GM12878 (cell line): ENCODE data around the gene PSORS1C2. TPM values are rescaled to one million over a fixed set of nuclear protein-coding genes. Genes with fewer than 3 reads are reported as not detected.

Source experiments
- CREM ChIP-seq: IDR thresholded peaks from 2 replicates; pipeline ENCODE4 v1.6.1; 2014; ENCODE audit warnings: antibody characterized with exemption, low read depth
- ESRRA ChIP-seq: IDR thresholded peaks from 2 replicates; pipeline ENCODE4 v1.6.1; 2012; ENCODE audit warnings: mild to moderate bottlenecking, low read length, improper control_type of control experiment
- GABPA ChIP-seq: IDR thresholded peaks from 2 replicates; pipeline ENCODE4 v1.6.1; 2014; ENCODE audit warnings: antibody characterized with exemption, low read depth, mild to moderate bottlenecking, inconsistent platforms
- HDAC6 ChIP-seq: fragments of 200-600 bp; sonication (generic); IDR thresholded peaks from one replicate; pipeline ENCODE4 v1.8.0; 2017; ENCODE audit warnings: antibody characterized with exemption; ENCODE audit not compliant: unreplicated experiment
- IRF4 ChIP-seq: IDR thresholded peaks from 2 replicates; pipeline ENCODE4 v1.6.1; 2011; ENCODE audit warnings: low read depth, low read length
- KAT2A ChIP-seq: conservative IDR thresholded peaks from 2 replicates; pipeline ENCODE4 v1.6.1; 2011; ENCODE audit warnings: low read depth, low read length; ENCODE audit not compliant: control insufficient read depth
- MYB ChIP-seq: fragments of 150-350 bp; IDR thresholded peaks from 2 replicates; pipeline ENCODE4 v1.6.1; 2014; ENCODE audit warnings: mild to moderate bottlenecking, low read depth, low read length, borderline replicate concordance
- NFXL1 ChIP-seq: fragments of 450-650 bp; IDR thresholded peaks from 2 replicates; pipeline ENCODE4 v1.6.1; 2017; ENCODE audit warnings: antibody characterized with exemption, mild to moderate bottlenecking, borderline replicate concordance
- NFYA ChIP-seq: IDR thresholded peaks from 2 replicates; pipeline ENCODE4 v1.6.1; 2011; ENCODE audit warnings: low read depth, mild to moderate bottlenecking, low read length, improper control_type of control experiment, borderline replicate concordance
- NR2F1 ChIP-seq: fragments of 450-650 bp; conservative IDR thresholded peaks from 2 replicates; pipeline ENCODE4 v1.6.1; 2017; ENCODE audit warnings: mild to moderate bottlenecking
- PBX3 ChIP-seq: IDR thresholded peaks from 2 replicates; pipeline ENCODE4 v1.6.1; 2011; ENCODE audit warnings: mild to moderate bottlenecking, low read depth, low read length, moderate library complexity; ENCODE audit not compliant: insufficient replicate concordance
- PML ChIP-seq: IDR thresholded peaks from 2 replicates; pipeline ENCODE4 v1.6.1; 2012; ENCODE audit warnings: low read length, inconsistent platforms
- RAD21 ChIP-seq: IDR thresholded peaks from 2 replicates; pipeline ENCODE4 v1.6.1; 2011; ENCODE audit warnings: mild to moderate bottlenecking, low read depth, low read length, moderate library complexity; ENCODE audit not compliant: insufficient read depth
- RELA ChIP-seq: fragments of 450-650 bp; IDR thresholded peaks from 2 replicates; pipeline ENCODE4 v1.8.0; 2014; ENCODE audit warnings: borderline replicate concordance; ENCODE audit not compliant: partially characterized antibody
- RELB ChIP-seq: fragments of 450-650 bp; IDR thresholded peaks from 2 replicates; pipeline ENCODE4 v1.6.1; 2017; ENCODE audit warnings: low read depth, mild to moderate bottlenecking, moderate library complexity
- SRF ChIP-seq, 2 experiments: IDR thresholded peaks; 2 replicates each; pipeline ENCODE4 v1.6.1; 2011; ENCODE audit warnings: low read depth in 2 of 2, low read length in 2 of 2, mild to moderate bottlenecking in 1 of 2, moderate library complexity in 1 of 2
- SUZ12 ChIP-seq: fragments of 200-600 bp; sonication (generic); IDR thresholded peaks from one replicate; pipeline ENCODE4 v1.6.1; 2018; ENCODE audit warnings: antibody characterized with exemption, mild to moderate bottlenecking; ENCODE audit not compliant: unreplicated experiment
- TBL1XR1 ChIP-seq: IDR thresholded peaks from 2 replicates; pipeline ENCODE4 v1.6.1; 2012; ENCODE audit warnings: low read depth, low read length, improper control_type of control experiment
- TCF7 ChIP-seq: IDR thresholded peaks from 2 replicates; pipeline ENCODE4 v1.6.1; 2014; ENCODE audit warnings: antibody characterized with exemption, borderline replicate concordance
- WRNIP1 ChIP-seq: IDR thresholded peaks from 2 replicates; pipeline ENCODE4 v1.6.1; 2011; ENCODE audit warnings: low read depth, low read length, improper control_type of control experiment, borderline replicate concordance
- ZNF622 ChIP-seq: fragments of 450-650 bp; IDR thresholded peaks from 2 replicates; pipeline ENCODE4 v1.6.1; 2017; ENCODE audit warnings: mild to moderate bottlenecking, inconsistent platforms
- polyA plus RNA-seq, 11 experiments: library from polyadenylated mRNA; depleted of rRNA in 4 of 11; unstranded in 6 of 11; stranded (reverse) in 5 of 11; fragments of >200 nt; fragmentation: Nextera tagmentation in 4 of 11; fragmentation: Illumina TruSeq in 1 of 11; extraction: Ambion mirVana in 4 of 11; extraction: Trizol in 1 of 11; gene quantifications; 1 replicate in 1 of 11; 2 replicates in 10 of 11; pipeline versions ENCODE4 v1.2.1 to v1.2.3, GENCODE V29; 2011 to 2016; ENCODE audit warnings: inconsistent platforms in 2 of 11, missing spikeins in 2 of 11, low read depth in 1 of 11
- total RNA-seq, 4 experiments: library from RNA; depleted of rRNA in 3 of 4; stranded (reverse); fragments of >200 nt in 3 of 4; fragmentation: Illumina TruSeq in 1 of 4; extraction: Trizol in 1 of 4; gene quantifications; 2 replicates each; pipeline versions ENCODE4 v1.2.1 to v1.2.3, GENCODE V29; 2013 to 2021
- TF ChIP-seq, protein P1 (sequence below), 3 experiments: IDR thresholded peaks in 2 of 3; conservative IDR thresholded peaks in 1 of 3; 2 replicates each; pipeline ENCODE4 v1.5.1; 2011; ENCODE audit warnings: low read depth in 3 of 3, low read length in 3 of 3, mild to moderate bottlenecking in 3 of 3, control low read depth in 2 of 3, moderate library complexity in 2 of 3, inconsistent platforms in 1 of 3, mixed read lengths in 1 of 3; ENCODE audit not compliant: control insufficient read depth in 2 of 3, insufficient read depth in 1 of 3; ENCODE audit errors: extremely low read depth in 1 of 3
- TF ChIP-seq, protein P2 (sequence below): IDR thresholded peaks from 2 replicates; pipeline ENCODE4 v1.6.1; 2012; ENCODE audit warnings: low read depth, low read length, improper control_type of control experiment
- TF ChIP-seq, protein P3 (sequence below): fragments of 450-650 bp; IDR thresholded peaks from 2 replicates; pipeline ENCODE4 v1.6.1; 2016; ENCODE audit warnings: mild to moderate bottlenecking

The PSORS1C2 gene
- total and polyA plus RNA-seq, 10 of the 15 experiments (the other 5 are each of a cell fraction or from before 2014, with no cell fraction given), result not detected

DNA sequence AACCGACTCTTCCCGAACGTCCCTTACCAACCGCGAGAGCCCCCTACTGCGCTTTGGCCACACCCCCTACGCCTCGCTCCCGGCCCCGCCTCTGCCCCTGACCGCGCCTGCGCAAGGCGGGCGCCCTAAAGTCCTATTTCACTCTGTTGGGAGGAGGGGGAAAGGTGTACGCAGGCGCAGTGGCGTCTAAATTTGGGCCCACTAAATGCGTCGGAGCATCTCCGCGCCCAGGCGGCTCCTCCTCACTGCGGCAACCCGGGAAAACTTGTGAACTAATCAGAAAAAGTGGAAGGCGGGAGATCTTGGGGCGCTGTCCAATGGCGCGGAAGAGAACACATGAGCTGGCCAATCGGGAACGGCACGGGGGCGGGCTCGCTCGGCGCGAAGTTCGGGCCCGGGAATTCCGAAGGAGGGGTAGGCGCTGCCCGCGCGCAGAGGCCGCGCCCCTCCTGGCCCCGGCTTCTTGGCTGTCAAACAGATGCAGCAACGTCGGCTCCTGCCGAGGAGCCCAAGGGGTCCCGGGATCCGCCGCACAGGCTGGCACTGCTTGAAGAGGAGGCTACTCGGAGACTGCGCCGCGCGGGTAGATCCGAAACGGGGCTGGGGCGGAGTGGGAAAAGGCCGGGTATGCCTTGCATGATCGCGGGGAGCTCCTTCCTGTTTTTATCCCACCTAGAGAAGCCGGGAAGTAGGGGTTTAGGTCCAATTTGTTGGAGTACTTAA is 19.4 kb upstream of the PSORS1C2 start, which contains the start of gene TCF19 (continued):
- TF ChIP-seq, protein P1, sequence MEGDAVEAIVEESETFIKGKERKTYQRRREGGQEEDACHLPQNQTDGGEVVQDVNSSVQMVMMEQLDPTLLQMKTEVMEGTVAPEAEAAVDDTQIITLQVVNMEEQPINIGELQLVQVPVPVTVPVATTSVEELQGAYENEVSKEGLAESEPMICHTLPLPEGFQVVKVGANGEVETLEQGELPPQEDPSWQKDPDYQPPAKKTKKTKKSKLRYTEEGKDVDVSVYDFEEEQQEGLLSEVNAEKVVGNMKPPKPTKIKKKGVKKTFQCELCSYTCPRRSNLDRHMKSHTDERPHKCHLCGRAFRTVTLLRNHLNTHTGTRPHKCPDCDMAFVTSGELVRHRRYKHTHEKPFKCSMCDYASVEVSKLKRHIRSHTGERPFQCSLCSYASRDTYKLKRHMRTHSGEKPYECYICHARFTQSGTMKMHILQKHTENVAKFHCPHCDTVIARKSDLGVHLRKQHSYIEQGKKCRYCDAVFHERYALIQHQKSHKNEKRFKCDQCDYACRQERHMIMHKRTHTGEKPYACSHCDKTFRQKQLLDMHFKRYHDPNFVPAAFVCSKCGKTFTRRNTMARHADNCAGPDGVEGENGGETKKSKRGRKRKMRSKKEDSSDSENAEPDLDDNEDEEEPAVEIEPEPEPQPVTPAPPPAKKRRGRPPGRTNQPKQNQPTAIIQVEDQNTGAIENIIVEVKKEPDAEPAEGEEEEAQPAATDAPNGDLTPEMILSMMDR (IDR thresholded peaks at IDR 0.05 in 2 of 3, conservative IDR thresholded peaks at IDR 0.05 in 1 of 3; ENCODE audit: control insufficient read depth in 2 of 3, extremely low read depth in 1 of 3, insufficient read depth in 1 of 3, low read depth in 3 of 3, low read length in 3 of 3), result no peak
- no peak for TF ChIP-seq GABPA
- TF ChIP-seq TCF7, result no peak
- TF ChIP-seq RELB, result peak; percentile 70
- TF ChIP-seq MYB, result no peak
- no peak for TF ChIP-seq RAD21
- no peak for TF ChIP-seq PBX3
- TF ChIP-seq ESRRA, result no peak
- TF ChIP-seq, protein P2, sequence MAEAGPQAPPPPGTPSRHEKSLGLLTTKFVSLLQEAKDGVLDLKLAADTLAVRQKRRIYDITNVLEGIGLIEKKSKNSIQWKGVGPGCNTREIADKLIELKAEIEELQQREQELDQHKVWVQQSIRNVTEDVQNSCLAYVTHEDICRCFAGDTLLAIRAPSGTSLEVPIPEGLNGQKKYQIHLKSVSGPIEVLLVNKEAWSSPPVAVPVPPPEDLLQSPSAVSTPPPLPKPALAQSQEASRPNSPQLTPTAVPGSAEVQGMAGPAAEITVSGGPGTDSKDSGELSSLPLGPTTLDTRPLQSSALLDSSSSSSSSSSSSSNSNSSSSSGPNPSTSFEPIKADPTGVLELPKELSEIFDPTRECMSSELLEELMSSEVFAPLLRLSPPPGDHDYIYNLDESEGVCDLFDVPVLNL, result peak; percentile 94
- TF ChIP-seq SRF (IDR thresholded peaks at IDR 0.05; ENCODE audit: low read depth in 2 of 2, low read length in 2 of 2), result 0 out of 4 replicates have a peak, but pooled peaks have one; percentile 3 to 46
- TF ChIP-seq NR2F1, result no peak
- no peak for TF ChIP-seq NFXL1
- TF ChIP-seq HDAC6, result no peak
- peak; percentile 59; the same call in 1 of the 2 replicates for TF ChIP-seq PML
- TF ChIP-seq RELA, result peak; percentile 67
- no peak for TF ChIP-seq SUZ12
- TF ChIP-seq WRNIP1, result no peak
- TF ChIP-seq CREM, result 0 out of 2 replicates have a peak, but pooled peaks have one; percentile 22
- TF ChIP-seq ZNF622, result no peak
- TF ChIP-seq NFYA, result peak; percentile 85
- no peak for TF ChIP-seq TBL1XR1
- TF ChIP-seq, protein P3, sequence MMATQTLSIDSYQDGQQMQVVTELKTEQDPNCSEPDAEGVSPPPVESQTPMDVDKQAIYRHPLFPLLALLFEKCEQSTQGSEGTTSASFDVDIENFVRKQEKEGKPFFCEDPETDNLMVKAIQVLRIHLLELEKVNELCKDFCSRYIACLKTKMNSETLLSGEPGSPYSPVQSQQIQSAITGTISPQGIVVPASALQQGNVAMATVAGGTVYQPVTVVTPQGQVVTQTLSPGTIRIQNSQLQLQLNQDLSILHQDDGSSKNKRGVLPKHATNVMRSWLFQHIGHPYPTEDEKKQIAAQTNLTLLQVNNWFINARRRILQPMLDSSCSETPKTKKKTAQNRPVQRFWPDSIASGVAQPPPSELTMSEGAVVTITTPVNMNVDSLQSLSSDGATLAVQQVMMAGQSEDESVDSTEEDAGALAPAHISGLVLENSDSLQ, result peak; percentile 47
- TF ChIP-seq KAT2A, result no peak
- no peak for TF ChIP-seq IRF4
